Activated CD8-positive, alpha-beta T cell treated with anti-CD3 and anti-CD28 coated beads for 36 hours (primary cell): ENCODE measurements around the gene OR2V2. TPM values are rescaled to one million over a fixed set of nuclear protein-coding genes. Genes with fewer than 3 reads are reported as not detected.
A peak's percentile ranks its signal among the peaks of the same experiment; 100 is the strongest.
"Not testable (repeated sequence)": the region's sequence is repeated elsewhere in the genome, so short reads cannot be mapped to it uniquely, and the experiment has no call there.

Experiments
- ATAC-seq: fragments of 200-7000 bp; cut with Tn5 transposase; one replicate; pipeline ENCODE4 v1.10.0; 2021; ENCODE audit warnings: mild to moderate bottlenecking, moderate library complexity
- CTCF ChIA-PET: fragments of 350-600 bp; sonication (Branson Sonifier 250); formaldehyde crosslinking; loops from one replicate; lab custom pipeline; 2021; ENCODE audit warnings: antibody characterized with exemption; lab: Charles Lee
- POLR2A ChIA-PET: fragments of 350-600 bp; sonication (Branson Sonifier 250); formaldehyde crosslinking; loops from one replicate; lab custom pipeline; 2021; ENCODE audit warnings: antibody characterized with exemption; lab: Charles Lee
- DNase-seq: peaks from one replicate; pipeline ENCODE4 v3.0.0-alpha.2; 2020
- H3K27ac Mint-ChIP-seq: one replicate; pipeline ENCODE4 v1.8.0; 2021; ENCODE audit warnings: mild to moderate bottlenecking, mixed read lengths
- H3K27me3 Mint-ChIP-seq: one replicate; pipeline ENCODE4 v1.8.0; 2021; ENCODE audit warnings: mixed read lengths
- H3K36me3 Mint-ChIP-seq: one replicate; pipeline ENCODE4 v1.8.0; 2021; ENCODE audit warnings: low read depth, mixed read lengths
- H3K4me1 Mint-ChIP-seq: one replicate; pipeline ENCODE4 v1.8.0; 2021; ENCODE audit warnings: low read depth, mixed read lengths
- H3K4me3 Mint-ChIP-seq: one replicate; pipeline ENCODE4 v1.8.0; 2021; ENCODE audit warnings: mild to moderate bottlenecking, moderate library complexity, mixed read lengths
- H3K9me3 Mint-ChIP-seq: one replicate; pipeline ENCODE4 v1.8.0; 2021; ENCODE audit warnings: mixed read lengths
- CTCF ChIP-seq: fragments of 200-600 bp; IDR thresholded peaks from one replicate; pipeline ENCODE4 v1.8.0; 2022; ENCODE audit warnings: antibody characterized with exemption, mild to moderate bottlenecking
- intact Hi-C: fragments of 100-400 bp; cut with micrococcal nuclease; formaldehyde crosslinking; loops from one replicate; pipeline ENCODE4 v1.10.0; 2022
- total RNA-seq, 2 experiments: library from RNA; stranded (reverse); gene quantifications; one replicate each; pipeline ENCODE4 v1.2.3, GENCODE V29; 2021

Gene OR2V2
- total RNA-seq, 2 experiments from 2014 or later, result not detected

GRCh38 chr5:181104259-181104568 lies 43.2 kb upstream of the OR2V2 start:
- H3K9me3 Mint-ChIP-seq, ATAC-seq, H3K36me3 Mint-ChIP-seq, POLR2A ChIA-PET, H3K4me1 Mint-ChIP-seq, H3K27ac Mint-ChIP-seq, DNase-seq, CTCF ChIA-PET, intact Hi-C loops: not testable (repeated sequence)
- peak overlapping the region; percentile 65 for H3K4me3 Mint-ChIP-seq
- peaks cover 50% of the 10 kb centered on the region for H3K27me3 Mint-ChIP-seq

GRCh38 chr5:181104606-181105390 lies 42.6 kb upstream of the OR2V2 start:
- ATAC-seq, CTCF ChIA-PET, intact Hi-C loops, H3K27ac Mint-ChIP-seq, DNase-seq, H3K4me1 Mint-ChIP-seq, POLR2A ChIA-PET, H3K9me3 Mint-ChIP-seq, H3K36me3 Mint-ChIP-seq: not testable (repeated sequence)
- peaks cover 47% of the 10 kb centered on the region for H3K27me3 Mint-ChIP-seq
- peak overlapping the region; percentile 65 for H3K4me3 Mint-ChIP-seq

GRCh38 chr5:181105391-181106025 lies 41.9 kb upstream of the OR2V2 start:
- CTCF ChIA-PET, result no interaction called here
- ATAC-seq (no peak), DNase-seq (no peak)
- no peaks in the 10 kb centered on the region for H3K9me3 Mint-ChIP-seq
- intact Hi-C loops, result no loop called here
- no peak overlapping the region for H3K27ac Mint-ChIP-seq
- TF ChIP-seq CTCF, result no peak
- H3K4me3 Mint-ChIP-seq, result no peak overlapping the region
- H3K4me1 Mint-ChIP-seq, result peaks cover 4% of the 10 kb centered on the region
- peaks cover 2% of the 10 kb centered on the region for H3K36me3 Mint-ChIP-seq
- POLR2A ChIA-PET, result no interaction called here
- peaks cover 43% of the 10 kb centered on the region for H3K27me3 Mint-ChIP-seq

GRCh38 chr5:181107699-181108098 lies 39.7 kb upstream of the OR2V2 start:
- no peak for ATAC-seq
- no peak for DNase-seq
- Mint-ChIP-seq H3K4me3 (no peak overlapping the region), H3K27me3 (peaks cover 54% of the 10 kb centered on the region), H3K27ac (no peak overlapping the region), H3K36me3 (peaks cover 2% of the 10 kb centered on the region), H3K9me3 (no peaks in the 10 kb centered on the region), H3K4me1 (peaks cover 4% of the 10 kb centered on the region)
- no peak for TF ChIP-seq CTCF
- intact Hi-C loops, result no loop called here
- POLR2A ChIA-PET, result no interaction called here
- CTCF ChIA-PET, result interaction anchor here (1.3 kb wide), 1 partner anchor 239 kb away, joined by 4 read pairs; no protein-coding TSS in a partner anchor

GRCh38 chr5:181108578-181109165 lies 38.7 kb upstream of the OR2V2 start:
- Mint-ChIP-seq H3K4me1 (peaks cover 4% of the 10 kb centered on the region), H3K9me3 (no peaks in the 10 kb centered on the region), H3K4me3 (no peak overlapping the region), H3K27ac (no peak overlapping the region), H3K27me3 (peaks cover 55% of the 10 kb centered on the region), H3K36me3 (peaks cover 2% of the 10 kb centered on the region)
- no peak for TF ChIP-seq CTCF
- ChIA-PET POLR2A (no interaction called here), CTCF (interaction anchor here (1.3 kb wide), 1 partner anchor 240 kb away, joined by 4 read pairs; no protein-coding TSS in a partner anchor)
- no peak for DNase-seq
- intact Hi-C loops, result no loop called here
- ATAC-seq, result no peak
